DND-41 (cell line): ENCODE measurements around the gene DENND1A.

Experiments
- ATAC-seq: fragments of 200-7000 bp; cut with Tn5 transposase; 3 replicates; pipeline ENCODE4 v1.9.1; 2021; ENCODE audit warnings: low read depth; ENCODE audit not compliant: insufficient read depth
- DNase-seq: peaks from one replicate; pipeline ENCODE4 v3.0.0-alpha.2; 2020
- H2AFZ ChIP-seq: 2 replicates; pipeline ENCODE4 v1.6.0; 2012; ENCODE audit warnings: low read depth, low read length
- H3K27ac ChIP-seq: 2 replicates; pipeline ENCODE4 v1.5.1; 2012; ENCODE audit warnings: low read length, inconsistent platforms
- H3K27me3 ChIP-seq: fragments of 200-600 bp; sonication (generic); 2 replicates; pipeline ENCODE4 v1.6.0; 2012; ENCODE audit warnings: low read length, mild to moderate bottlenecking, inconsistent platforms; ENCODE audit not compliant: insufficient read depth, poor library complexity
- H3K36me3 ChIP-seq: 2 replicates; pipeline ENCODE4 v1.5.1; 2012; ENCODE audit warnings: low read length, inconsistent platforms; ENCODE audit not compliant: insufficient read depth
- H3K4me1 ChIP-seq: 2 replicates; pipeline ENCODE4 v1.5.1; 2012; ENCODE audit warnings: mild to moderate bottlenecking, low read length; ENCODE audit not compliant: insufficient read depth
- H3K4me2 ChIP-seq: 2 replicates; pipeline ENCODE4 v1.6.0; 2012; ENCODE audit warnings: mild to moderate bottlenecking, moderate library complexity, low read length, inconsistent platforms; ENCODE audit not compliant: insufficient read depth
- H3K4me3 ChIP-seq, 2 experiments: fragments of 200-600 bp in 1 of 2; shearing (Covaris generic) in 1 of 2; 2 replicates each; pipeline ENCODE4 v1.5.1; 2012 to 2016; ENCODE audit warnings: inconsistent platforms in 2 of 2, low read length in 2 of 2, mild to moderate bottlenecking in 2 of 2, low read depth in 1 of 2, moderate library complexity in 1 of 2
- H3K79me2 ChIP-seq: 2 replicates; pipeline ENCODE4 v1.6.0; 2012; ENCODE audit warnings: low read length, inconsistent platforms; ENCODE audit not compliant: insufficient read depth
- H3K9ac ChIP-seq: 2 replicates; pipeline ENCODE4 v1.6.0; 2012; ENCODE audit warnings: low read depth, mild to moderate bottlenecking, inconsistent platforms, low read length, moderate library complexity
- H3K9me3 ChIP-seq: 2 replicates; pipeline ENCODE4 v1.5.1; 2012; ENCODE audit warnings: low read length, moderate library complexity, mild to moderate bottlenecking, inconsistent platforms; ENCODE audit not compliant: insufficient read depth, severe bottlenecking
- H4K20me1 ChIP-seq: 2 replicates; pipeline ENCODE4 v1.6.0; 2012; ENCODE audit warnings: low read length; ENCODE audit not compliant: insufficient read depth
- CTCF ChIP-seq: IDR thresholded peaks from 2 replicates; pipeline ENCODE4 v1.5.1; 2012; ENCODE audit warnings: borderline replicate concordance, low read length, moderate library complexity, mild to moderate bottlenecking; ENCODE audit not compliant: poor library complexity, severe bottlenecking; ENCODE audit errors: extremely low read depth
- EZH2 ChIP-seq: IDR thresholded peaks from 3 replicates; pipeline ENCODE4 v1.6.1; 2012; ENCODE audit warnings: borderline replicate concordance, low read depth, mild to moderate bottlenecking, moderate library complexity, low read length, inconsistent platforms; ENCODE audit not compliant: severe bottlenecking

Gene DENND1A

GRCh38 chr9:123615381-123615780 lies 314.5 kb downstream of the DENND1A start:
- H3K4me3 ChIP-seq = no peak overlapping the region
- H3K4me2 ChIP-seq = no peak overlapping the region
- no peaks in the 10 kb centered on the region for H3K4me1 ChIP-seq
- H3K9ac ChIP-seq = no peak overlapping the region
- peaks cover 6% of the 10 kb centered on the region; the same call in 1 of the 2 replicates for H4K20me1 ChIP-seq
- no peak for ATAC-seq
- TF ChIP-seq CTCF (no peak), EZH2 (no peak)
- H3K9me3 ChIP-seq = no peaks in the 10 kb centered on the region
- H3K27ac ChIP-seq = no peak overlapping the region
- no peak overlapping the region for H2AFZ ChIP-seq
- no peak for DNase-seq
- H3K27me3 ChIP-seq = no peaks in the 10 kb centered on the region
- no peaks in the 10 kb centered on the region for H3K79me2 ChIP-seq
- H3K36me3 ChIP-seq = no peaks in the 10 kb centered on the region

GRCh38 chr9:123614306-123615263 lies 315.3 kb downstream of the DENND1A start:
- Histone ChIP-seq H3K36me3 (no peaks in the 10 kb centered on the region), H3K27ac (no peak overlapping the region), H3K4me1 (no peaks in the 10 kb centered on the region), H3K4me2 (no peak overlapping the region), H3K9ac (no peak overlapping the region), H3K27me3 (no peaks in the 10 kb centered on the region), H3K4me3 (no peak overlapping the region), H4K20me1 (peaks cover 6% of the 10 kb centered on the region; the same call in 1 of the 2 replicates), H3K79me2 (no peaks in the 10 kb centered on the region), H3K9me3 (no peaks in the 10 kb centered on the region), H2AFZ (no peak overlapping the region)
- TF ChIP-seq CTCF (no peak), EZH2 (no peak)
- ATAC-seq (no peak), DNase-seq (no peak)

GRCh38 chr9:123611226-123611625 lies 318.7 kb downstream of the DENND1A start:
- Histone ChIP-seq H3K27me3 (no peaks in the 10 kb centered on the region), H3K4me2 (no peak overlapping the region), H3K27ac (no peak overlapping the region), H3K79me2 (no peaks in the 10 kb centered on the region), H3K9ac (no peak overlapping the region), H3K4me1 (no peaks in the 10 kb centered on the region), H4K20me1 (no peaks in the 10 kb centered on the region), H3K36me3 (no peaks in the 10 kb centered on the region), H3K4me3 (no peak overlapping the region), H3K9me3 (no peaks in the 10 kb centered on the region), H2AFZ (no peak overlapping the region)
- DNase-seq = no peak
- no peak for TF ChIP-seq CTCF
- TF ChIP-seq EZH2 = no peak
- no peak for ATAC-seq
